HFF-Myc (cell line): ENCODE results near the gene TUT1.

Source experiments
- DNase-seq: peaks from one replicate; pipeline ENCODE4 v3.0.0-alpha.2; 2011; ENCODE audit warnings: low read depth; ENCODE audit errors: extremely low read depth
- H3K4me3 ChIP-seq: replicated peaks from 2 replicates; pipeline ENCODE4 v1.5.1; 2011; ENCODE audit warnings: low read depth, mild to moderate bottlenecking, control low read depth, low read length
- CTCF ChIP-seq: IDR thresholded peaks from 2 replicates; pipeline ENCODE4 v1.5.1; 2012; ENCODE audit warnings: mild to moderate bottlenecking, low read depth, low read length, control low read depth; ENCODE audit errors: missing control alignments

TUT1 gene

DNA sequence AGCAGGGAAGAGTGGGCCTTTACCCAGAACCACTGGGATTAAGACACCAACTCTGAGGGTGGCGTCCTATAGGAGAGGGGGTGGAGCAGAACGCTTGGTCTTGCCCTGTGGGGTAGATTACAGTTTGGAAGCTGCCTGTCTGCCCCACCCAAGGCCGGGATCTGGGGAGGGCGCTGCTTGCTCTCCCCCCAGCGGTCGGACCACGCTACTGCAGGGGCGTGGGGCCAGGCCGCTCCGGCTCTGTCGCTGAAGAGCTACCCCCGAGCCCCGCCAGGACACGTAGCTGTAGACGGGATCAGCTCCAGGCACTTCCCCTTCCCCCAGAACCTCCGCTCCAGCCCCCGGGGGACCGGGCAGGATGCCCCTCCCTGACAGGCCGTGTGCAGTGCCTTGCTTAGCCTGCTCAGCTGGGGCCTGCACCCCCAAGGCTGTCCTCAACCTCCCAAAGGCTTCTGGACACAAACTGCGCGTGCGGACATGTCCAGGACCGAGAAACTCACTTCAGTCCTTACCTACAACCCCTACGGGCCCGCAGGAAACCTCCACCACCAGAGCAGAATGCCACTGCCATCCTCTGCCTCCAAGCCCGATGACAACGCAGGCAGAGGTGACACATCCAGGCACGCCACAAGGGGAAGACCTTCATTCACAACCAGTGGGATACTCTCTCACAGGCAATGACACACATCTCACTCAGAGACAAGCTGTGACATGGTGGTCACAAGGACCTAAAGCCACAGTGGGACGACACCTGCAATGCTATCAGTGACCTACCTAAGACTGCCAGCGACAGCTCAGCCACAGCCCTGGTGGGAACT, 48.4 kb downstream of the TUT1 start:
- TF ChIP-seq CTCF = peak; percentile 96
- H3K4me3 ChIP-seq = peak overlapping the region; percentile 99
- peak; percentile 52 for DNase-seq

DNA sequence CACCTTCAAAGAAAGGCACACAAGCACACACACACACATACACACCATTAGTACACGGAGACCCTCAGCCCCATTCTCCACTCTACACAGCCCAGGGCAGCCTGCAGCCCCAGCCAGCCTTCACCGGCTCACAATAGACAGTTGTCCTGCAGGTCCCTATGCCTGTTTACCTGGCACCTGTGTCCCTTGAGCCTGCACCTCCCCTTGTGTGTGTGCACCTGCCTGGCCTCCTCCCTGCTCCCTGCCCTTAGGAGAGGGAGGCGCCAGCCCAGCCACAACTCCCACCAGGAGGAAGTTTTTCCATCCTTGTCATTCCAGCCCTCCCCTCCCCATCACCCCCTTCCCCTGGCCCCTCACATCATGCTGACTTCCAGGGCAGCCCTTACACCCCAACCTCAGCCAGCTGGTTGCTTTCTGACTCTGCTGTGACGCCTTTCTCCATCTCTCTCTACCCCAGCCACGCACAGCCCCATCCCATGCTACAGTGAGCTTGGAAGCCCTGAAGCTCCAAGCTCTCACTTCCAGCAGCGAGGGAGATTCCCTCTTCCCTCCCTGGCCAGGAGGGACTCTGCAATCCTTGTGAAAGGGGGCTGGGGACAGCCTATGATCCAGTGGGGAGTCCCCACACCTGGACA, 49.1 kb downstream of the TUT1 start:
- H3K4me3 ChIP-seq = peak overlapping the region; percentile 99
- no peak for DNase-seq
- TF ChIP-seq CTCF = no peak

GRCh38 chr11:62540804-62541701, 50.3 kb downstream of the TUT1 start:
- TF ChIP-seq CTCF = no peak
- H3K4me3 ChIP-seq = peak overlapping the region; percentile 99
- no peak for DNase-seq

GRCh38 chr11:62539238-62539925, 51.9 kb downstream of the TUT1 start:
- DNase-seq = peak; percentile 60
- peak overlapping the region; percentile 13 for H3K4me3 ChIP-seq
- no peak for TF ChIP-seq CTCF

GRCh38 chr11:62538470-62539237, 52.7 kb downstream of the TUT1 start:
- DNase-seq = no peak
- peak overlapping the region; percentile 5 for H3K4me3 ChIP-seq
- TF ChIP-seq CTCF = no peak
